ENCODE measurements around the gene ZNF423. TPM values are rescaled to one million over a fixed set of nuclear protein-coding genes. Genes with fewer than 3 reads are reported as not detected.

ZNF423 gene
- polyA plus RNA-seq, 1 experiment: 0.11 TPM

GRCh38 chr16:49489686-49490320 is 366.1 kb downstream of the ZNF423 start:
- Histone ChIP-seq H3K9me3 (ENCODE audit: control insufficient read depth, insufficient read depth, low read length) (no peaks in the 10 kb centered on the region), H3K27ac (ENCODE audit: low read depth, low read length) (no peak overlapping the region), H3K4me3 (ENCODE audit: low read depth, low read length) (no peak overlapping the region), H3K27me3 (ENCODE audit: control insufficient read depth, insufficient read depth, low read length) (no peaks in the 10 kb centered on the region)
- no peak for DNase-seq (ENCODE audit: low read depth, low spot score)
- ChIA-PET POLR2A (no interaction called here), CTCF (no interaction called here)
- no peak for TF ChIP-seq CTCF (IDR thresholded peaks at IDR 0.05; ENCODE audit: low read depth, low read length)

- no peak overlapping the region for H3K27ac ChIP-seq (ENCODE audit: low read depth, low read length)
- CTCF ChIA-PET: no interaction called here
- POLR2A ChIA-PET: no interaction called here
- DNase-seq (ENCODE audit: low read depth, low spot score): no peak
- no peak for TF ChIP-seq CTCF (IDR thresholded peaks at IDR 0.05; ENCODE audit: low read depth, low read length)
- H3K4me3 ChIP-seq (ENCODE audit: low read depth, low read length): no peak overlapping the region
- H3K9me3 ChIP-seq (ENCODE audit: control insufficient read depth, insufficient read depth, low read length): no peaks in the 10 kb centered on the region
- no peaks in the 10 kb centered on the region for H3K27me3 ChIP-seq (ENCODE audit: control insufficient read depth, insufficient read depth, low read length)
Observed at GRCh38 chr16:49488740-49489525, 367.0 kb downstream of the ZNF423 start.

GRCh38 chr16:49488336-49488735 is 367.6 kb downstream of the ZNF423 start:
- H3K27ac ChIP-seq (ENCODE audit: low read depth, low read length): no peak overlapping the region
- TF ChIP-seq CTCF (IDR thresholded peaks at IDR 0.05; ENCODE audit: low read depth, low read length): no peak
- H3K9me3 ChIP-seq (ENCODE audit: control insufficient read depth, insufficient read depth, low read length): no peaks in the 10 kb centered on the region; the same call in 1 of the 2 replicates
- POLR2A ChIA-PET: no interaction called here
- no peak overlapping the region for H3K4me3 ChIP-seq (ENCODE audit: low read depth, low read length)
- CTCF ChIA-PET: interaction anchor here (0.5 kb wide), 1 partner anchor 295 kb away, joined by 4 read pairs; no protein-coding TSS in a partner anchor
- no peak for DNase-seq (ENCODE audit: low read depth, low spot score)
- no peaks in the 10 kb centered on the region for H3K27me3 ChIP-seq (ENCODE audit: control insufficient read depth, insufficient read depth, low read length)

GRCh38 chr16:49487746-49488145 is 368.2 kb downstream of the ZNF423 start:
- Histone ChIP-seq H3K4me3 (ENCODE audit: low read depth, low read length) (no peak overlapping the region), H3K27ac (ENCODE audit: low read depth, low read length) (no peak overlapping the region), H3K9me3 (ENCODE audit: control insufficient read depth, insufficient read depth, low read length) (no peaks in the 10 kb centered on the region; the same call in 1 of the 2 replicates), H3K27me3 (ENCODE audit: control insufficient read depth, insufficient read depth, low read length) (no peaks in the 10 kb centered on the region)
- DNase-seq (ENCODE audit: low read depth, low spot score): no peak
- POLR2A ChIA-PET: no interaction called here
- CTCF ChIA-PET: interaction anchor here (0.5 kb wide), 1 partner anchor 296 kb away, joined by 4 read pairs; no protein-coding TSS in a partner anchor
- TF ChIP-seq CTCF (IDR thresholded peaks at IDR 0.05; ENCODE audit: low read depth, low read length): no peak

- Histone ChIP-seq H3K4me3 (ENCODE audit: low read depth, low read length) (no peak overlapping the region), H3K9me3 (ENCODE audit: control insufficient read depth, insufficient read depth, low read length) (no peaks in the 10 kb centered on the region; the same call in 1 of the 2 replicates), H3K27ac (ENCODE audit: low read depth, low read length) (no peak overlapping the region), H3K27me3 (ENCODE audit: control insufficient read depth, insufficient read depth, low read length) (no peaks in the 10 kb centered on the region)
- DNase-seq (ENCODE audit: low read depth, low spot score): no peak
- ChIA-PET POLR2A (no interaction called here), CTCF (no interaction called here)
- no peak for TF ChIP-seq CTCF (IDR thresholded peaks at IDR 0.05; ENCODE audit: low read depth, low read length)
Observed at GRCh38 chr16:49486400-49486799, 369.5 kb downstream of the ZNF423 start.
